NCI-H1105 (cell line): ENCODE measurements around the gene TRIM13.

ENCODE experiments used
- DNase-seq: peaks from one replicate; lab custom pipeline; 2025; lab: John Stamatoyannopoulos, UW

Gene TRIM13

DNA sequence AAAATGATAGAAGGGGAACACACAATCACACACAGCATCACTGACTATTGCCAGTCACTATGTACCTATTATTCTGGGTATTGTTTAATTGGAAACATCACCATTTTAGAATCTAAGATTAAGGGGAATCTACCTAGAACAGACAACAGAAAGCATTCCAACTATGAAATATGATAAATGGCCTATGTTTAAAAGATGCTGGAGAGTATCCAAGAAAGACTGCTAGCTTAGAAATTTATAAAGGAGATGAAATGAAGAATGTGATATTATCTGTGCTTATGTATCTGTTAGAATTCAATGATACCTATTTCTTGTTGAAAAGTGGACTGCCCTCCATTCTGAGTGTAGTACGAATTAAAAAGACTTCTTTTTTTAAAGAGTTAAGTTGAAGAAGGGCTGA is 68.9 kb downstream of the TRIM13 start:
- DNase-seq, result no peak
